GM13976 (cell line): Measurements from ENCODE around the gene ITGA1.
"Not testable (repeated sequence)": the region's sequence is repeated elsewhere in the genome, so short reads cannot be mapped to it uniquely, and the experiment has no call there.

Source experiments
- DNase-seq: peaks from one replicate; pipeline ENCODE4 v3.0.0; 2012; ENCODE audit warnings: low spot score
- in situ Hi-C: fragments of 300-500 bp; cut with MboI; formaldehyde crosslinking; loops from one replicate; pipeline ENCODE4 v1.12.0; 2022; ENCODE audit warnings: low sequenced_read_pairs, mixed read lengths, inconsistent platforms; ENCODE audit not compliant: unreplicated experiment
- TF ChIP-seq, protein P1 (sequence below): IDR thresholded peaks from 2 replicates; pipeline ENCODE4 v1.5.1; 2012; ENCODE audit warnings: borderline replicate concordance, mild to moderate bottlenecking; ENCODE audit not compliant: insufficient read depth; ENCODE audit errors: extremely low read depth, missing control alignments, control extremely low read depth

Gene ITGA1

GRCh38 chr5:52840277-52841050, 52.7 kb downstream of the ITGA1 start:
- no peak for DNase-seq
- TF ChIP-seq, protein P1, sequence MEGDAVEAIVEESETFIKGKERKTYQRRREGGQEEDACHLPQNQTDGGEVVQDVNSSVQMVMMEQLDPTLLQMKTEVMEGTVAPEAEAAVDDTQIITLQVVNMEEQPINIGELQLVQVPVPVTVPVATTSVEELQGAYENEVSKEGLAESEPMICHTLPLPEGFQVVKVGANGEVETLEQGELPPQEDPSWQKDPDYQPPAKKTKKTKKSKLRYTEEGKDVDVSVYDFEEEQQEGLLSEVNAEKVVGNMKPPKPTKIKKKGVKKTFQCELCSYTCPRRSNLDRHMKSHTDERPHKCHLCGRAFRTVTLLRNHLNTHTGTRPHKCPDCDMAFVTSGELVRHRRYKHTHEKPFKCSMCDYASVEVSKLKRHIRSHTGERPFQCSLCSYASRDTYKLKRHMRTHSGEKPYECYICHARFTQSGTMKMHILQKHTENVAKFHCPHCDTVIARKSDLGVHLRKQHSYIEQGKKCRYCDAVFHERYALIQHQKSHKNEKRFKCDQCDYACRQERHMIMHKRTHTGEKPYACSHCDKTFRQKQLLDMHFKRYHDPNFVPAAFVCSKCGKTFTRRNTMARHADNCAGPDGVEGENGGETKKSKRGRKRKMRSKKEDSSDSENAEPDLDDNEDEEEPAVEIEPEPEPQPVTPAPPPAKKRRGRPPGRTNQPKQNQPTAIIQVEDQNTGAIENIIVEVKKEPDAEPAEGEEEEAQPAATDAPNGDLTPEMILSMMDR: no peak
- in situ Hi-C loops: no loop called here

DNA sequence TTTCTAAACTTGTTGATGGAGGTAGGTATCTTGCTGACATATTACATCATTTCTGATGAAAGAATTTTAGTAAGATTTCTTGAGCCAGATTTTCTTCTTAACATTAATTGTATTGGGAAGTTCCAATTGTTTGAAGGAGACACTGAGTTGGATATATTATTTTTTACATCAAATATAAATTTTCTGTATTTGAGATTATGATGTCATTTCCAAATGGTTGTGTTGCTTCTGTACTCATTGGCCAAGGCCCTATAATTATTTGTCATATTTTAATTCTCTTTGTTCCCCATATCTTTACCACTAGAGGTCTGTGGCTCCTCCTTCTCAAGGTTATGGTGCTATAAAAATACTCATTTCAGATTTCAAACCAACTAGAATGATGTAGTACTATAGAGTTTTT, 53.4 kb downstream of the ITGA1 start:
- TF ChIP-seq, protein P1: no peak

DNA sequence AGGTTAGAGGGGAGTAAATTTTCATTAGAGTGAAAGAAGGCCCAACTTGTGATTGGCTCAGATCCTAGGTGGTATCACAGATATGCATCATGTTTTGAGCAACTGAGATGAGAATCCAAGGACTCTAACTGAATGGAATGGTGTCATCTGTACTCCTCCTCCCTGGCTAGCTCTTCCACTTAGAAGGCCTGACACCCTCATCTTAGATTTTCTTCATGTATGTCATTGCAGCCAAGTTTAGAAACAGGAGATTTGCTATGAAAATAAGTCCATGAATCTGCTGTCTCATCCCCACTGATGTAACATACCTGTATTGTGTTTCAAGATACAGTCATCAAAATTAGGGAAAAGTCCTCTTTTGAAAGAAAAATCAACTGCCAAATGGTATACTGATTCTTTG, 54.4 kb downstream of the ITGA1 start:
- in situ Hi-C loops: no loop called here
- TF ChIP-seq, protein P1: no peak
- DNase-seq: no peak

More for the DNA sequence above, 53.4 kb downstream of the ITGA1 start:
- no peak for DNase-seq
- in situ Hi-C loops: no loop called here

DNA sequence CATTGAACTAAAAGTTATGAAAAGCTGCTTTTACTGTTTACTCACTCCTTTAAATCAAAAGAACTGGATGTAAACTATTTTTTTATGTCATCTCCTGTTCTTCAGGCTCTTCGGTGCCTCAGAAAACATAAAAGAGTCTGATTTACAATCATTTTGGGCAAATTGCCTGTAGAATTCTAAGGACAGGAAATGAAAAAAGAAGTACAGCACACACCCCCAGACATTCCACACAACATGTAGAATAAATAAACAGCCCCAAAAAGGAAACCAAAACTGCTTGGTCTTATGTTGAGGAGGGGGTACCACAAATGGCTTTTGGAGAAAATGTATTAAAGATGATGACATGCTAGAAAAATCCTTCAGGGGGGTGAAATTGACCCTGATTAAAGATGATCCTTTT, 57.2 kb downstream of the ITGA1 start:
- TF ChIP-seq, protein P1: no peak
- DNase-seq: no peak
- in situ Hi-C loops: no loop called here

GRCh38 chr5:52846182-52846842, 58.6 kb downstream of the ITGA1 start:
- TF ChIP-seq, protein P1: no peak
- in situ Hi-C loops: no loop called here
- no peak for DNase-seq

- in situ Hi-C loops, DNase-seq: not testable (repeated sequence)
Observed at GRCh38 chr5:52848688-52849087, 61.0 kb downstream of the ITGA1 start.

- no peak for DNase-seq
- in situ Hi-C loops: no loop called here
- TF ChIP-seq, protein P1: no peak
Observed at GRCh38 chr5:52849544-52849943, 61.8 kb downstream of the ITGA1 start.
